ENCODE measurements around the gene PYY.
"Not testable (repeated sequence)": the region's sequence is repeated elsewhere in the genome, so short reads cannot be mapped to it uniquely, and the experiment has no call there.

The PYY gene

DNA sequence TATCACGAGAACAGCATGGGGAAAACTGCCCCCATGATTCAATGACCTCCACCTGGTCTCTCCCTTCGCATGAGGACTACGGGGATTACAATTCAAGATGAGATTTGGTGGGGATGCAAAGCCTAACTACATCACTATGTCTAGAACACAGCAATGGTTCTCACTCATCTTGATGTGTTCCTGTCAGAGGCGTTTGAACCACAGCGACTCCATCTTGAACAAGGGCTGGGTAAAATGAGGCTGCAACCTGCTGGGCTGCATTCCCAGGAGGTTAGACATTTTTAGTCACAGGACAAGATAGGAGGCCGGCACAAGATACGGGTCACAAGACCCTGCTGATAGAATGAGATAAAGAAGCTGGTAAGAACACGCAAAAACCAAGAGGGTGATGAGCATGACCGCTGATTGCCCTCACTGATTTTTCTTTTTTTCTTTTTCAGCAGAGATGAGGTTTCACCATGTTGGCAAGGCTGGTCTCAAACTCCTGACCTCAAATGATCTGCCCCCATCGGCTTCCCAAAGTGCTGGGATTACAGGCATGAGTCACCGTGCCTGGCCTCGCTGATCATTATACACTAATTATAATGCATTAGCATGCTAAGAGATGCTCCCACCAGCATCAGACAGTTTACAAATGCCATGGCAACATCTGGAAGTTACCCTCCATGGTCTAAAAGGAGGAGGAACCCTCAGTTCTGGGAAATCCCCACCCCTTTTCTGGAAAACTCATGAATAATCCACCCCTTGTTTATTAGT is 8.5 kb downstream of the PYY start:
- DNase-seq, result no peak

DNA sequence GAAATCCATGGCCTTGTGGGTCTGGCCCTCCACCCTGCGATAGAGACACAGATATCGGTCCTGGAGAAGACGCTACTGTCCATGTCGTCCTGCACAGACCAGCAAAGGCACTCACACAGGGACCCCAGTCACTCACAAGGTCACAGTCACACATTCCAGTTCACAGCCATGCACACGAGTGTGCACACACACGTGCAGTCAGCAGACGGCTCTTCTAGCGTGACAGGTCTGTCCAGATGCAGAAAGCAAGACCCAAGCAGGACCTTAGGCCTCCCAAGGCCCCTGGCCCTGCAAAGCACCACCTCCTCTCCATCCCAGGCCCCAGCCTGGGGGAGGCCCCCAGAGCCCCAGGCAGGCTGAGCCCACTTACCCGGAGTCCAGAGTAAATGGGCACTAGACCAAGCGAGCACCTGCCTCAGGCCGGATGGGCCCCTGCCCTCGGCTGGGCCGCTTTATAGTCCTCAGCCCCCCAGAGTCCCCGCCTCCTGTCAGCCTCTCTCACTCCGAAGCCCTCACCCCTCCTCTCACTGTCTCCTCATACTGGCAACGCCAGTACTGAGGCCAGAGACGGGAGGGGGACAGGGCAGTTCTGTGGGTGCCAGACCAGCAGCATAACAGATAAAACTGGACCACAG is 11.6 kb downstream of the PYY start, which contains the start of gene PPY:
PPY (minus strand) TSS at position 426 of the 635 bp plus-strand sequence. CDS start 822 bp downstream, outside the sequence.
- no peak for DNase-seq

GRCh38 chr17:43940630-43941029 is 13.1 kb downstream of the PYY start:
- no peak for DNase-seq

- DNase-seq, result no peak
These were observed 13.9 kb downstream of the PYY start for GRCh38 chr17:43939886-43940285.

- DNase-seq, result not testable (repeated sequence)
These were observed 14.3 kb downstream of the PYY start for GRCh38 chr17:43939452-43939851.

DNA sequence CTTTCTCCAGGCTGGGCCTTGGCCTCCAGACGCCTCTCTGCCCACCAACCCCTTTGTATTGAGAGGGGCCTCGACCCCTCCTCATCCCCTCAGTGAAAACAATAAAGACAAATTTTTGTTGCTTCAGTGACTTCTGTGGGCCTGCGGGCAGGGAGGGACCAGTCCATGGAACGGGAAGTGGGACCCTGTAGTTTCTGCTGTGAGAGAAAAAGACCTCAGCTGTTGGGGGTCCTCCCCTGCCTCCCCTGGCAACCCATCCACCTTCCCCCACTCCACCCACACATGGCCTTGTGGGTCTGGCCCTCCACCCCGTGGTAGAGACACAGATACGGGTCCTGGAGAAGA is 14.9 kb downstream of the PYY start:
- DNase-seq, result no peak

GRCh38 chr17:43936434-43936833 is 17.3 kb downstream of the PYY start:
- DNase-seq, result no peak

DNA sequence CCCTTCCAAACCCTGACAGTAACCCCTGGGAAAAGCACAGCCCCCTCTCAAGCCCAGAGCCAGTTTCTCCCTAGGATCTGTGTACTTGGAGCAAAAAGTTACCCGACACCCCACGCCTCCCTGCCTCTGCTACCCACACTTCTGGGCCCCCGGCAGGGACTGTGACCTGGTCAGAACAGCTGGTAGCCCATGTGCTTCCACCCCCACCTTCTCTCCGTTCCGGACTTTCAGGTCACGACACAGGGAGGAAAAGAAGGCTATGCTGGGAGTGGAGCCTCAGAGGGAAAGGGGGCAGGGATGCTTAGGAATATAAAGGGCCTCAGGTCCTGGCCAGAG is 17.8 kb downstream of the PYY start:
- no peak for DNase-seq

DNA sequence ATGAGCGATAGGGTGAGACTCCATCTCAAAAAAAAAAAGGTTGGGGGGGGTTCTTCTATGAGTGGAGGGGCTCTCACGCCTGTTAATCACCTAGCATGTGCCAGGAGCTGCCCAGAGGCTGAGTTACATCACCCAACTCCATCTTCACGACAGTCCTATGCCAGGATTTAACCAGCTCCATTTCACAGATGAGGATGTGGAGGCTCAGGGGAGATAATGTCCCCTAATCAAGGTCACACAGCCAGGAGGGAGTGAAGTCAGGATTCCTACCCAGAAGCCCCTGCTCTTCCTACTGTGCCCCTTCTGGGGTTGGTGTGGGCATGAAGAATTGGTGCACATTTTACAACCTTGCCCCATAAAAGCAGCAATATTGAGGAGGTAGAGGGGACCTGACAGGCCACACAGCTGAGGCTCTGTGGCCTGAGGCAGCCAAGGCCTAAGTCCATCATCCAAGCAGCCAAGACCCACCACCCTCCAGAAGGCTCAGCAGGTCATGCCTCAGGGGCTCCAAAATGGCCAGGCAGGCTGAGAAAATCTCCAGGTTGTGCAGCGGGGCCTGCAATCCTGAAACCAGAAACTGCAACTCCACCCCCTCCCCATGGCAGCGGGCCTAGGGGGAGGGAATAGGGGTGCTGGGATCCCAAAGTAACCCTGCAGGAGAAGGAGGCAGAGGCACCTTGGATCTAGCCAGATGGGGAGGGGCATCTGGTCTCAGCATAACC is 18.4 kb downstream of the PYY start:
- DNase-seq, result no peak

DNA sequence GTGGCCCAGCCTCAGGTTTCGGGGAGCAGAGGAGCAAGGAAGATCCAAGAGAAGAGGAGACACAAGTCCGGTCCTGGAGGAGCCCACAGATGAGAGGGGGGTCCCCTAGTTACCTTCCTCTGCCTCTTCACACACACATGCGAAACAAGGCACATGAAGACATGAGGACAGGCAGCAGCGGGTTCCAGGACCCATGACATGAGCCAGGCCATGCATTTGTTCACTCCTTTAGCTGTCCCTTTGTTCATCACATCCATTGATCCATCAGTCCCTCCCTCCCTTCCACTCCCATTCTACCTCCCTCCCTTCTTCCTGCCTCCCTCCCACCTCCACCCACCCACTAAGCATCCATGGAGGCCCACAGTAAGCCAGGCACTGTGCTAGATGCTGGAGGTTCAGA is 20.8 kb downstream of the PYY start:
- DNase-seq, result no peak

GRCh38 chr17:43932357-43932756 is 21.4 kb downstream of the PYY start:
- DNase-seq, result no peak

GRCh38 chr17:43931062-43931571 is 22.6 kb downstream of the PYY start:
- no peak for DNase-seq

DNA sequence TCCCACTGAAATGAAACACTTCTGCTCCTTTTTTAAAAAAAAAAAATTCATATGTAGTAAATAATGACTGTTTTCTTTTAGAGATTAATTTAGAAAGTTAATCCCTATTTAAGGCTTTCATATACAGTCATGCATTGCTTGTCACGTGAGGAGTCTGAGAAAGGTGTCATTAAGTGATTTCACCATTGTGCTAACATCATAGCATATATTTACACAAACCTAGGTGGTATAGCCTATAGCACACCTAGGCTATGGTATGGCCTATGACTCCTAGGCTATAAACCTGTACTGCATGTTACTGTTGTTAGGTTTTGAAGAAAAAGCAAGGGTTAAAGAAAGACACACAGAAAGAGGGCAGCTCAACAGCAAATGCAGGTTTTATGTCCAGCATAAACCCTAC is 25.1 kb downstream of the PYY start:
- DNase-seq, result no peak

DNA sequence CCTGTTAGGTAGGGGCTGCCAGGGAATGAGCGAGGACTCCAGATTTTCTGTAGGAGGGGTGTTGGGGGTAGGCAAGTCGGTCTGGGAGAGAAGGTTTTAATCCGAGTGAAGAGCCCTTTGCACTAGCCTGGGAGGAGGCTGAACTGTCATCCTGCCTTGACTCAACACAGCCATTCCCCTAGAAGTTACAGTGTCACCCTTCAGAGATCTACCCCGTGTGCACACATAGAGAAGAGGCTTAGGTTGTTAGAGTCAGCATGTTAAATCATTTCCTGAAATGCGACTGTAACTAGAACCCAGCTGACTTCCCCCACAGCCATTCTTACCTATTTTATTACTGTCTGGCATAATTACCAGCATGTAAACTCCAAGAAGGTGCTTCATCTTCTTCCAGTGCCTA is 25.8 kb downstream of the PYY start:
- not testable (repeated sequence) for DNase-seq

DNA sequence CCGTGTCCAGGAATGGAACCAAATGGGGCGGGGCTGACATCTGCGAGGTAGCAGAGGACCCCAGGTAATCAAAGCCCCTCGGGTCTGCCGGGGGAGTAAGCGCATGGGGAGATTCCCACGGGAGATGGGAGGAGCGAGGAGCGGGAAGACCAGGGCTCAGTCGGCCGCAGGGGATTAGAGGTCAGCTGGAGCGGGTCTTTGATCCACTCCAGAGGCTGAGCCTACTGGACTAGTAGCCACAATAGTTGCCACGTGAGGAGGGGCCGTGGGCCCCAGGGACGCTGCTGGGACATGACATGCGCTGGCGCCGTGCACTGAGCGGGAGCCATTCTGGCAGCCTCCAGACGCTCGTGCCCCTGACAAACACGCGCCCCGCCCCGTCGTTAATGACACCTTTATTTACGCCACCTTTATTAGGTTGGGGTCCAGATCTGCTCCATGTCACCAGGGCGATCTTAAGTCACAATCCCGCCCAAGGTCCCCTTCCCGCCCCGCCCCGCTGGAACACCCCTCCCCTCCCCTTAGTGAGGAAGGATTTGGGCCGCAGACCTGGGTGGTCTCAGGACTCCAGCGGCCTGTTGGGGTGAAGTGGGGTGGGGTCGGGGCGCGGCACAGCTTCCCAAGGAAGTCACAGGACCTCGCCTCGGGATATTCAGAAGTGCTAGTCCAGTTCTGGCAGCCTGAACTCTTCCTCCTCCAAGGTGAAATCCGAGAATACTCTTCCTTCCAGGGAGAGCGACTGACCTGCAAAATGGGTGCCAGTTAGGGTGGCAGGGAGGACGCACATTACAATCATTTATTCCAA is 26.5 kb downstream of the PYY start:
- DNase-seq, result no peak

DNA sequence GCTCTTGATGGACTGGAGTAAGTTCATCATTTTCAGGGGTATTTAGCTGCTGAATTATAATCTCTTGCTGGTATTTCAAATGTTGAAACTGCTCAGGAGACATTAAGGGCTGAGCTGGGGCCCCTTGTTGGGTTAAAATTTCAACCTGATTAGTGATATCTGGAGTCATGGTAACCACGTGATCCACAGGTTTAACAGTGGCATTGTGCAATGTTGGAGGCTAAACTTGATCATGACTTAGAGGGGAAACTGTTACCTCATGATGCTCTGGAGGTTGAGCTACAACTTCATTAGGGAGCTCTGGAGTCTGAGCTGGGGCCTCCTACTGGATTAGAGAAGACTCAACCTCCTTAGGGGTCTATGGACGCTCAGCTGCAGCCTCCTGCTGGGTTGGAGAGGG is 29.2 kb downstream of the PYY start:
- DNase-seq, result no peak

GRCh38 chr17:43920500-43921095 is 33.1 kb downstream of the PYY start:
- no peak for DNase-seq

DNA sequence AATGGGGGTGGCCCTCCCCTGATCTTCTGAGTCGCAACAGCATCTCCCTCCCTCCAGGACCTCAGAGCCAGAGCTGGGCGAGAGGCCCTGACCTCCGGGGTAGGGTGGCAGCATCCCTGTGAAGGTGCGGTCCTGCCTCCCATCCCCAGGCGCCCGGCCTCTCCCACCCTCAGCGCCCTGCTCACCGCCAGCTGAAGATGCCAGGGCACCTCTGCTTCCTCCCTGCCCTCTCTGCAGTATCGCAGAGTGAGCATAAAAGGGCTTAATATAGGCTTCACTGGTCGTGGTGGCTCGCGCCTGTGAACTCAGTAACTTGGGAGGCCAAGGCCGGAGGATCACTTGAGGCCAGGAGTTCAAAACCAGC is 35.7 kb downstream of the PYY start:
- no peak for DNase-seq

DNA sequence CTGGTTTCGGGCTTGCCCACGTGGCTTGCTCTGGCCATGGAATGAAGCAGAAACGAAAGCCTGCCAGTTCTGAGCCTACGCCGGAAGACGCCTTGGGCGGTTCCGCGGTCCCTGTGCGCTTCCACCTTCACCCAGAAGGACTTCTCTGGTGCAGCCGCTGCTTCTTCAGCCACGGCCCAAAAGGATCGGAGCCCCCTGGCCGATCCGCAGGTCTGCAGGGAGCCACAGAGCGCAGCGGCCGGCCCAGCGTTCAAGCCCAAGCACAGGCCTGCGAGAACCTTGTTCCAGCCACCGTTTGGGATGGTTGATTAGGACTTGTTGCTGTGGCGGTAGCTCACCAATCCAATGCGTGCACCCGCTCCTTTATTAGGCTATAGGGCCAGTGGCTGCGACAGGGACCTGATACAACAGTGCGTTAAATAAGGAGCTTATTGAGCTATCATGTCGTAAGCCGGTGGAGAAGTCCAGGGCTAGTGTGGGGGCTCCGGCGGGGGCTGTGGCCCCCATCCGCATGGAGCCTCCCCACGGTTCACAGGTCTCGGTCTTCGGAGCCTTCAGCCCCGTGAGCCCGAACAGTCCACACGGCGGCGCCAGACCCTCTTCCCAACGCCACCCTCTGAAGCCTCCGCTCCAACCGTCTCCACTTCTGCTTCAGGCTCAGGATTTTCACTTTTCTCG is 36.3 kb downstream of the PYY start:
- no peak for DNase-seq

- no peak for DNase-seq
These were observed 36.8 kb downstream of the PYY start for GRCh38 chr17:43917016-43917347.

DNA sequence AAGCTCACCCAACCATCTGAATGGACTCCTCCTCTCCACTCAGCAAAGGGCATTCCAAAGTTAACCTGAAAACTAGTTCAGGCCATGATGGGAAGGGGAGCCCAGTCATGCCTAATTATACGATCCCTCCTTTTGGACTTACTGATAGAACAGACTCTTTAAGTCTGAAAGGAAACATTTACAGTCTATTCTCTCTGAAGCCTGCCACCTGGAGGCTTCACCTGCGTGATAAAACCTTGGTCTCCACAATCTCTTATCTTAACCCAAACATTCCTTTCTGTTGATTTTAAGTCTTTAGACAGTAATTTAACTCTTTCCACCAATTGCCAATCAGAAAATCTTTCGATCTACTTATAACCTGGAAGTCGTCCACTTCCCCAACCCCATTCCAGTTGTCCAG is 37.4 kb downstream of the PYY start:
- no peak for DNase-seq

DNA sequence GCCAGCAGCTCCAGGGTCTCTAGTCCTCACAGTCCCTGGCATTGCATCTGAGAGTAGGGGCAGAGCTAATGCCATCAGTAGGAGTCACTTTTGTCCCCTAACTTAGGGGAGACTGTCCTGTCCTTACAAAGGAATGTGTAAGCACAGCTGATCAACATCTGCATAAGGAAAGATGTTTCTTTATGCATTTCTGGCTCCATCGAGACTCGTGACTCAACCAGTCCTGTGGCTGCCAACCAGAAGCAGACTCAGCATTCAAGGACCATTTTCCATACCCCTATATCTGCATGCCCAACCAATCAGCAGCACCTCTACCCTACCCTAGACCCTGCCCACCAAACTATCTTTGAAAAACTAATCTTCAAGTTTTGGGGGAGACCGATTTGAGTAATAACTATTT is 38.2 kb downstream of the PYY start:
- DNase-seq, result no peak
